K562 (cell line): ENCODE measurements around the gene SHISA6. TPM values are rescaled to one million over a fixed set of nuclear protein-coding genes. Genes with fewer than 3 reads are reported as not detected.

ENCODE experiments used
- ATAC-seq: fragments of 200-7000 bp; cut with Tn5 transposase; 3 replicates; pipeline ENCODE4 v1.9.1; 2020; ENCODE audit warnings: moderate library complexity
- BruUV-seq: library from RNA; stranded (reverse); fragments of 400-500 nt; replicated peaks from 2 replicates; lab custom pipeline; 2021; lab: Mats Ljungman, UMichigan
- CTCF ChIA-PET: fragments of 300-600 bp; formaldehyde crosslinking; extraction: SDS; loops from one replicate; lab custom pipeline; 2021; ENCODE audit warnings: low intra/inter-chr PET ratio; lab: Yijun Ruan, JAX
- POLR2A ChIA-PET: fragments of 300-600, 350-650 bp; sonication (Branson Sonifier 250); formaldehyde crosslinking; extraction: SDS; loops from one replicate; lab custom pipeline; 2021; ENCODE audit warnings: antibody characterized with exemption, inconsistent platforms; lab: Yijun Ruan, JAX
- DNase-seq, 4 experiments: peaks; one replicate each; pipeline versions ENCODE4 v3.0.0 to v3.0.0-alpha.2; 2011 to 2018; ENCODE audit warnings: low spot score in 3 of 4, mixed read lengths in 3 of 4; ENCODE audit errors: extremely low read depth in 1 of 4
- FAIRE-seq: peaks from 2 replicates; lab custom pipeline; 2011; peaks lifted over from hg19 to GRCh38; lab: Jason Lieb, UNC
- H2AFZ ChIP-seq: 2 replicates; pipeline ENCODE4 v1.6.0; 2011; ENCODE audit warnings: low read depth, low read length, control low read depth, inconsistent platforms
- H3K27ac ChIP-seq: fragments of 200-600 bp; 3 replicates; pipeline ENCODE4 v1.8.0; 2011; ENCODE audit warnings: low read depth, mild to moderate bottlenecking, control low read depth, inconsistent platforms, low read length, moderate library complexity, mixed read lengths; ENCODE audit errors: extremely low read depth
- H3K27me3 ChIP-seq, 2 experiments: fragments of 300-600 bp in 1 of 2; 2 replicates in 1 of 2; 3 replicates in 1 of 2; pipeline versions ENCODE4 v1.6.0 to v1.8.0; 2011; ENCODE audit warnings: inconsistent platforms in 2 of 2, low read length in 2 of 2, mild to moderate bottlenecking in 1 of 2, mixed read lengths in 1 of 2, moderate library complexity in 1 of 2; ENCODE audit not compliant: control insufficient read depth in 2 of 2, insufficient read depth in 2 of 2
- H3K36me3 ChIP-seq: fragments of 300-600 bp; 3 replicates; pipeline ENCODE4 v1.8.0; 2011; ENCODE audit warnings: mild to moderate bottlenecking, low read length, inconsistent platforms; ENCODE audit not compliant: control insufficient read depth, insufficient read depth
- H3K4me1 ChIP-seq, 2 experiments: fragments of 200-600 bp in 1 of 2; replicated peaks in 1 of 2; 2 replicates in 1 of 2; 3 replicates in 1 of 2; pipeline versions ENCODE4 v1.5.1 to v1.8.0; 2011; ENCODE audit warnings: inconsistent platforms in 2 of 2, low read length in 2 of 2, mild to moderate bottlenecking in 1 of 2, mixed read lengths in 1 of 2, moderate library complexity in 1 of 2; ENCODE audit not compliant: control insufficient read depth in 2 of 2, insufficient read depth in 2 of 2
- H3K4me2 ChIP-seq: 2 replicates; pipeline ENCODE4 v1.6.1; 2011; ENCODE audit warnings: low read length, control low read depth, inconsistent platforms, mixed read lengths; ENCODE audit not compliant: insufficient read depth
- H3K4me3 ChIP-seq: fragments of 200-600 bp; sonication (generic), shearing (Covaris generic); 2 replicates; pipeline ENCODE4 v1.5.1; 2016; ENCODE audit warnings: control low read depth, inconsistent platforms
- H3K79me2 ChIP-seq: fragments of 200-600 bp; 3 replicates; pipeline ENCODE4 v1.8.0; 2011; ENCODE audit warnings: low read length, inconsistent platforms; ENCODE audit not compliant: control insufficient read depth, insufficient read depth
- H3K9ac ChIP-seq, 2 experiments: 2 replicates each; pipeline versions ENCODE4 v1.6.0 to v1.6.1; 2011; ENCODE audit warnings: low read depth in 2 of 2, low read length in 2 of 2, control low read depth in 1 of 2, inconsistent platforms in 1 of 2, mild to moderate bottlenecking in 1 of 2, mixed read lengths in 1 of 2; ENCODE audit not compliant: insufficient read depth in 1 of 2
- H3K9me1 ChIP-seq: one replicate; pipeline ENCODE4 v1.6.0; 2011; ENCODE audit warnings: inconsistent platforms, mild to moderate bottlenecking, low read length, moderate library complexity; ENCODE audit not compliant: control insufficient read depth, insufficient read depth
- H3K9me3 ChIP-seq: replicated peaks from 2 replicates; pipeline ENCODE4 v1.5.1; 2011; ENCODE audit warnings: low read depth, low read length, inconsistent platforms; ENCODE audit not compliant: control insufficient read depth, insufficient read depth
- H4K20me1 ChIP-seq: replicated peaks from 2 replicates; pipeline ENCODE4 v1.6.1; 2011; ENCODE audit warnings: low read length, inconsistent platforms, mixed read lengths; ENCODE audit not compliant: control insufficient read depth, insufficient read depth
- BCLAF1 ChIP-seq, 2 experiments: fragments of 450-650 bp in 1 of 2; IDR thresholded peaks; 2 replicates each; pipeline ENCODE4 v1.6.1; 2011 to 2017; ENCODE audit warnings: low read depth in 2 of 2, antibody characterized with exemption in 1 of 2, borderline replicate concordance in 1 of 2, low read length in 1 of 2, mild to moderate bottlenecking in 1 of 2, mixed read lengths in 1 of 2; ENCODE audit not compliant: control insufficient read depth in 1 of 2
- BRD9 ChIP-seq: fragments of 450-650 bp; IDR thresholded peaks from 2 replicates; pipeline ENCODE4 v1.6.1; 2018; ENCODE audit warnings: low read depth; ENCODE audit not compliant: partially characterized antibody
- CBX3 ChIP-seq, 2 experiments: IDR thresholded peaks; 1 replicate in 1 of 2; 2 replicates in 1 of 2; pipeline ENCODE4 v1.6.1; 2012; ENCODE audit warnings: inconsistent platforms in 2 of 2, low read length in 2 of 2, borderline replicate concordance in 1 of 2, control low read depth in 1 of 2
- DNMT1 ChIP-seq: fragments of 450-650 bp; IDR thresholded peaks from 2 replicates; pipeline ENCODE4 v1.6.1; 2016; ENCODE audit warnings: antibody characterized with exemption, mild to moderate bottlenecking
- HSF4 ChIP-seq: fragments of 250-450 bp; sonication (Bioruptor Pico); IDR thresholded peaks from 2 replicates; pipeline ENCODE4 v2.1.2; 2022; ENCODE audit warnings: mild to moderate bottlenecking, moderate library complexity, borderline replicate concordance
- MEF2A ChIP-seq: IDR thresholded peaks from 2 replicates; pipeline ENCODE4 v1.6.1; 2011; ENCODE audit warnings: low read depth, mild to moderate bottlenecking, low read length, moderate library complexity; ENCODE audit not compliant: control insufficient read depth
- SREBF2 ChIP-seq: sonication (generic); formaldehyde crosslinking; IDR thresholded peaks from 2 replicates; pipeline ENCODE4 v1.4.0; 2020; ENCODE audit warnings: mild to moderate bottlenecking, missing genetic modification reagents
- ZFX ChIP-seq: sonication (generic); formaldehyde crosslinking; IDR thresholded peaks from 2 replicates; pipeline ENCODE4 v1.8.0; 2022; ENCODE audit warnings: mild to moderate bottlenecking, missing genetic modification reagents, moderate library complexity
- ZNF282 ChIP-seq: sonication (generic); formaldehyde crosslinking; IDR thresholded peaks from 2 replicates; pipeline ENCODE4 v1.8.1; 2023; ENCODE audit warnings: missing genetic modification reagents
- ZNF551 ChIP-seq: fragments of 250-450 bp; sonication (Bioruptor Pico); IDR thresholded peaks from 2 replicates; pipeline ENCODE4 v1.5.0; 2021; ENCODE audit warnings: mild to moderate bottlenecking, moderate library complexity
- ZNF57 ChIP-seq: fragments of 450-650 bp; formaldehyde crosslinking; IDR thresholded peaks from 2 replicates; pipeline ENCODE4 v1.4.0; 2020; ENCODE audit warnings: mild to moderate bottlenecking, moderate library complexity
- ZNF644 ChIP-seq: fragments of 200-800 bp; sonication (Bioruptor generic); IDR thresholded peaks from 2 replicates; pipeline ENCODE4 v1.6.1; 2016; ENCODE audit warnings: low read depth, missing genetic modification characterization, missing compliant biosample characterization
- ZSCAN32 ChIP-seq: fragments of 450-650 bp; formaldehyde crosslinking; IDR thresholded peaks from 2 replicates; pipeline ENCODE4 v1.4.0; 2020; ENCODE audit warnings: mild to moderate bottlenecking, moderate library complexity
- WGBS: fragments of 100-300 bp; shearing (Covaris generic); methylation state at CpG from one replicate; pipeline ENCODE4 v1.1.6; 2016; ENCODE audit warnings: low coverage, mixed read lengths; ENCODE audit not compliant: insufficient coverage; ENCODE audit errors: missing lambda C conversion rate; 5-methylcytosine and 5-hydroxymethylcytosine counted together
- in situ Hi-C: fragments of 300-500 bp; cut with MboI; formaldehyde crosslinking; loops from 4 replicates; pipeline ENCODE4 v1.15.0; 2018; ENCODE audit warnings: inconsistent platforms, mixed read lengths
- intact Hi-C: fragments of 100-400 bp; cut with micrococcal nuclease; formaldehyde crosslinking; loops from 2 replicates; pipeline ENCODE4 v1.14.2; 2022
- polyA plus RNA-seq, 8 experiments: library from polyadenylated mRNA; depleted of rRNA in 4 of 8; stranded (reverse) in 5 of 8; unstranded in 3 of 8; fragments of >200 nt; fragmentation: Nextera tagmentation in 2 of 8; fragmentation: Illumina TruSeq in 1 of 8; extraction: Ambion mirVana in 2 of 8; extraction: Trizol in 1 of 8; gene quantifications; 2 replicates each; pipeline versions ENCODE4 v1.2.1 to v1.2.3, GENCODE V29; 2011 to 2014; ENCODE audit warnings: inconsistent platforms in 1 of 8, missing spikeins in 1 of 8
- total RNA-seq, 7 experiments: library from RNA; depleted of rRNA in 6 of 7; stranded (reverse); fragments of >200 nt in 6 of 7; fragmentation: Illumina TruSeq in 2 of 7; extraction: Trizol in 2 of 7; gene quantifications; 2 replicates each; pipeline versions ENCODE4 v1.2.1 to v1.2.3, GENCODE V29; 2011 to 2021; ENCODE audit warnings: low replicate concordance in 1 of 7
- TF ChIP-seq, protein P1 (sequence below): sonication (generic); formaldehyde crosslinking; IDR thresholded peaks from 2 replicates; pipeline ENCODE4 v1.9.0; 2022; ENCODE audit warnings: mild to moderate bottlenecking, missing genetic modification reagents

The SHISA6 gene
- total and polyA plus RNA-seq, 9 of the 15 experiments (the other 6 are each of a cell fraction or from before 2014, with no cell fraction given): not detected

DNA sequence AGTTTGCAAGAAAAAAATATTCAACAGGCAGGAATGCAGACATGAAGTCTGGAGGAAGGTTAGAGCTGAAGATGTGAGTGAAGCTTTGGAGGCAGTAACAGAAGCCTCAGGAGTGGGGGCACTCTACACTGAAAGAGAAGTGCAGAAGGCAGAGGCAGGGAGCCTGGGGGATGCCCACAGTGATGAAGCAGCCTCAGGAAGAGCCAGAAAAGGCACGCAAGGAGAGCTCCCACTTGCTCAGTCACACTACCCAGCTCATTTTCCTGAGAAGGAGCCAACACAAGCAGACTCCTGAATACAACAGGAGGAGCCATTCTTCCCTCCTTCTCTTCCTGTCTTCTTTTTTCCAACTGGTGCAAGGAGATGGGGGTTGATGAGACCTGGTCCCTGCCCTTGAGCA, 312.1 kb downstream of the SHISA6 start:
- ATAC-seq: no peak
- no peak overlapping the region for H3K27ac ChIP-seq
- no peaks in the 10 kb centered on the region for H3K9me3 ChIP-seq
- in situ Hi-C loops (no loop called here), intact Hi-C loops (no loop called here)
- H3K4me1 ChIP-seq: peaks cover 0 to 5% of the 10 kb centered on the region in 2 experiments; a peak in 2 of 5 replicates
- WGBS: 0% methylated on average over 1 of the region's 1 CpG
- TF ChIP-seq BCLAF1 (IDR thresholded peaks at IDR 0.05; ENCODE audit: borderline replicate concordance in 1 of 2, control insufficient read depth in 1 of 2, low read depth in 2 of 2, low read length in 1 of 2) (no peak), ZNF57 (CRISPR knock-in tag) (no peak), DNMT1 (no peak), ZNF282 (CRISPR knock-in tag) (no peak), MEF2A (no peak), SREBF2 (no peak), ZNF551 (CRISPR knock-in tag) (no peak), ZFX (CRISPR knock-in tag) (no peak), ZSCAN32 (CRISPR knock-in tag) (no peak), BRD9 (no peak), CBX3 (IDR thresholded peaks at IDR 0.05; ENCODE audit: borderline replicate concordance in 1 of 2, low read length in 2 of 2) (no peak), ZNF644 (tag) (no peak), HSF4 (no peak)
- TF ChIP-seq, protein P1, sequence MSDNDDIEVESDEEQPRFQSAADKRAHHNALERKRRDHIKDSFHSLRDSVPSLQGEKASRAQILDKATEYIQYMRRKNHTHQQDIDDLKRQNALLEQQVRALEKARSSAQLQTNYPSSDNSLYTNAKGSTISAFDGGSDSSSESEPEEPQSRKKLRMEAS (CRISPR knock-in tag): no peak
- H3K27me3 ChIP-seq: no peaks in the 10 kb centered on the region; a peak in 1 of 5 replicates
- DNase-seq: no peak
- no peak for FAIRE-seq
- POLR2A ChIA-PET: no interaction called here
- no peaks in the 10 kb centered on the region for H4K20me1 ChIP-seq
- H3K4me3 ChIP-seq: no peak overlapping the region
- H3K9me1 ChIP-seq: no peaks in the 10 kb centered on the region
- H3K4me2 ChIP-seq: no peak overlapping the region
- no peaks in the 10 kb centered on the region for H3K79me2 ChIP-seq
- H3K36me3 ChIP-seq: no peaks in the 10 kb centered on the region
- CTCF ChIA-PET: no interaction called here
- no peak overlapping the region for H3K9ac ChIP-seq
- no peak overlapping the region for H2AFZ ChIP-seq
- BruUV-seq: no TSS peak
